NCI-H2171 (cell line): ENCODE measurements around the gene ARID1A.

Experiments used
- DNase-seq: peaks from one replicate; lab custom pipeline; 2025; lab: John Stamatoyannopoulos, UW

Gene ARID1A

GRCh38 chr1:26826261-26827105 lies 130.7 kb downstream of the ARID1A start, which contains the start of gene ZDHHC18:
Gene ZDHHC18, plus strand, starts transcription at chr1:26826688. Its CDS starts 117 bp downstream, at chr1:26826805.
- DNase-seq: peak; percentile 42

- no peak for DNase-seq
Observed at GRCh38 chr1:26827106-26827604, 131.3 kb downstream of the ARID1A start.

GRCh38 chr1:26827663-26828062 lies 131.8 kb downstream of the ARID1A start:
- DNase-seq: no peak

- DNase-seq: no peak
Observed at GRCh38 chr1:26828411-26828991, 132.7 kb downstream of the ARID1A start.

GRCh38 chr1:26829184-26829911 lies 133.5 kb downstream of the ARID1A start:
- DNase-seq: no peak

- DNase-seq: no peak
Observed at GRCh38 chr1:26831059-26831458, 135.2 kb downstream of the ARID1A start.
